Measurements from ENCODE around the gene PARD3.
"Not testable (repeated sequence)": the region's sequence is repeated elsewhere in the genome, so short reads cannot be mapped to it uniquely, and the experiment has no call there.

Gene PARD3

DNA sequence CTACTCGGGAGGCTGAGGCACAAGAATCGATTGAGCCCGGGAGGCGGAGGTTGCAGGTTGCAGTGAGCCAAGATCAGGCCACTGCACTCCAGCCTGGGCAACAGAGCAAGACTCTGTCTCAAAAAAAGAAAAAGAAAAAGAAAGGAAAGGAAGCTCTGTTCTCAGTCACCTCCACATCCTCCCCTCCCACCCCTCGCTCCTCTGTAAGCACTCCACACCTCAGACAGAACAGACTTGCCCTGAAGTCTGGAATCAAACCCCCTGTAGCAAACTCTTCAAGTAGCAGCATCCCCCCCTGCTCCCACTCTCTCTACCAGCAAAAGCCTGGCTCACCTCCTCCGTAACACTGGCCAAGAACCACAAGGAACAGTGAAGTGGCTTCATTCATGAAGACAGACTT is 66.7 kb downstream of the PARD3 start:
- CTCF ChIA-PET: no interaction called here
- H3K36me3 ChIP-seq (ENCODE audit: control insufficient read depth in 4 of 4, insufficient read depth in 4 of 4, low read length in 3 of 4): no peaks in the 10 kb centered on the region
- 96% methylated on average over 4 of the region's 6 CpGs for WGBS (ENCODE audit: insufficient coverage)

DNA sequence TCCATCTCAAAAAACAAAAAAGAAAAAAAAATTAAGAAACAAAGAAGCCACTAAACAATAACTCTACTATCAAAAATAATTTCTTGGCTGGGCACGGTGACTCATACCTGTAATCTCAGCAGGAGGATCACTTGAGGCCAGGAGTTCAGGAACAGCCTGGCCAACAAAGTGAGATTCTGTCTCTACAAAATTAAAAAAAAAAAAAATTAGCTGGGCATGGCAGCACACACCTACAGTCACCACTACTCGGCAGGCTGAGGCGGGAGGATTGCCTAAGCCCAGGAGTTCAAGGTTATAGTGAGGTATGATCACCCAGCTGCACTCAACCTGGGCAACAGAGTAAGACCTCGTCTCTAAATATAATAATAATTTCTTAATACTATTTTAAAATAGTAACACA is 69.0 kb downstream of the PARD3 start:
- WGBS (ENCODE audit: insufficient coverage): 100% methylated on average over 1 of the region's 4 CpGs
- Histone ChIP-seq H3K4me3 (ENCODE audit: control insufficient read depth in 1 of 7, extremely low read depth in 1 of 7, insufficient read depth in 4 of 7, low read depth in 2 of 7, low read length in 6 of 7) (no peak overlapping the region), H3K36me3 (ENCODE audit: control insufficient read depth in 4 of 4, insufficient read depth in 4 of 4, low read length in 3 of 4) (no peaks in the 10 kb centered on the region), H3K27ac (ENCODE audit: insufficient read depth in 1 of 2, low read depth in 1 of 2, low read length in 2 of 2, poor library complexity in 1 of 2, severe bottlenecking in 2 of 2) (no peak overlapping the region), H3K9me3 (ENCODE audit: control extremely low read depth in 1 of 5, control insufficient read depth in 4 of 5, insufficient read depth in 2 of 5, low read depth in 1 of 5, low read length in 4 of 5) (no peaks in the 10 kb centered on the region), H3K27me3 (replicated peaks in 2 of 5; ENCODE audit: control insufficient read depth in 4 of 5, insufficient read depth in 5 of 5, low read length in 4 of 5) (peaks cover 0 to 9% (median 6%) of the 10 kb centered on the region in 5 experiments), H3K4me1 (ENCODE audit: control extremely low read depth in 1 of 4, control insufficient read depth in 4 of 4, insufficient read depth in 4 of 4, low read length in 3 of 4) (no peaks in the 10 kb centered on the region)
- POLR2A ChIA-PET: interaction anchor here (0.6 kb wide), 1 partner anchor 84 kb away, joined by 6 read pairs; no protein-coding TSS in a partner anchor
- CTCF ChIA-PET: interaction anchor here (1.1 kb wide), 1 partner anchor 13 kb away, joined by 4 read pairs; no protein-coding TSS in a partner anchor
- no peak for DNase-seq

More for the DNA sequence above, 66.7 kb downstream of the PARD3 start:
- Histone ChIP-seq H3K4me1 (ENCODE audit: control extremely low read depth in 1 of 4, control insufficient read depth in 4 of 4, insufficient read depth in 4 of 4, low read length in 3 of 4) (no peaks in the 10 kb centered on the region), H3K4me3 (ENCODE audit: control insufficient read depth in 1 of 7, extremely low read depth in 1 of 7, insufficient read depth in 4 of 7, low read depth in 2 of 7, low read length in 6 of 7) (no peak overlapping the region), H3K27ac (ENCODE audit: insufficient read depth in 1 of 2, low read depth in 1 of 2, low read length in 2 of 2, poor library complexity in 1 of 2, severe bottlenecking in 2 of 2) (no peak overlapping the region), H3K9me3 (ENCODE audit: control extremely low read depth in 1 of 5, control insufficient read depth in 4 of 5, insufficient read depth in 2 of 5, low read depth in 1 of 5, low read length in 4 of 5) (no peaks in the 10 kb centered on the region), H3K27me3 (replicated peaks in 2 of 5; ENCODE audit: control insufficient read depth in 4 of 5, insufficient read depth in 5 of 5, low read length in 4 of 5) (peaks cover 0 to 7% (median 2%) of the 10 kb centered on the region in 5 experiments)
- no peak for DNase-seq
- POLR2A ChIA-PET: no interaction called here

DNA sequence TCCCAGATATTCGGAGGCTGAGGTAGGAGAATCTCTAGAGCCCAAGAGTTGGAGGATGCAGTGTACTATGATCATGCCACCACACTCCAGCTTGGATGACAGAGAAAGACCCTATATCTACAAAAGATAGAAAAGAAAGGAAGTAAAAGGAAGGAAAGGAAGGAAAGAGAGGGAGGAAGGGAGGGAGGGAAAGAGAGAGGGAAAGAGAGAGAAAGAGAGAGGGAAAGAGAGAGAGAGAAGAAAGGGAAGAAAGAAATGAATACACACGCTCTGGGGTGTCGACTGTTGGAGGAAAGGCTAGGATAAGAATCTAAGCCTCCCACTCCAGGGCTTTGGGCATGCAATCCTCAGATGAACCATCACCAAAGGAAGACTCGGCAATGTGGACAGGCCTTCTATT is 69.9 kb downstream of the PARD3 start:
- no peaks in the 10 kb centered on the region for H3K36me3 ChIP-seq (ENCODE audit: control insufficient read depth in 4 of 4, insufficient read depth in 4 of 4, low read length in 3 of 4)
- H3K4me1 ChIP-seq (ENCODE audit: control extremely low read depth in 1 of 4, control insufficient read depth in 4 of 4, insufficient read depth in 4 of 4, low read length in 3 of 4): no peaks in the 10 kb centered on the region
- CTCF ChIA-PET: no interaction called here
- peaks cover 0 to 11% (median 6%) of the 10 kb centered on the region in 5 experiments for H3K27me3 ChIP-seq (replicated peaks in 2 of 5; ENCODE audit: control insufficient read depth in 4 of 5, insufficient read depth in 5 of 5, low read length in 4 of 5)
- DNase-seq: no peak
- POLR2A ChIA-PET: no interaction called here
- WGBS (ENCODE audit: insufficient coverage): 98% methylated on average over 4 of the region's 4 CpGs
- H3K9me3 ChIP-seq (ENCODE audit: control extremely low read depth in 1 of 5, control insufficient read depth in 4 of 5, insufficient read depth in 2 of 5, low read depth in 1 of 5, low read length in 4 of 5): no peaks in the 10 kb centered on the region
- no peak overlapping the region for H3K27ac ChIP-seq (ENCODE audit: insufficient read depth in 1 of 2, low read depth in 1 of 2, low read length in 2 of 2, poor library complexity in 1 of 2, severe bottlenecking in 2 of 2)
- H3K4me3 ChIP-seq (ENCODE audit: control insufficient read depth in 1 of 7, extremely low read depth in 1 of 7, insufficient read depth in 4 of 7, low read depth in 2 of 7, low read length in 6 of 7): no peak overlapping the region

DNA sequence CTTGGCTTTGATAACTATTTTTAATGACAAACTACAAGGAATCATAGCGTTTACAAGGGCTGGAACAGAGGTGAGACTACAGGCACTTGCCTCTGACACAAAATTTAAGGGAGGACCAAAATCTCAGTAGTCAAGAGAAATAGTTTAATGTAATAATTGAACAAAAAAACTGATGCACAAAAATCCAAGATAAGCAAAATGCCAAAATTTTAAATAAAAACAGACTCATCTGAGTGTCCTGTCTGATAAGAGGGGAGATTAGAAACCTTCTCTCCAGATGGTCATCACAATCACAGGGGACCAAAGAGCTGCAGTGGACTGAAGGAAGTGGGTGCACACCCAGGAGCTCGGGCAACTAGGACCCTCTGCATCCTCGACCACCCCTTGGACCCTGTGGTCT is 70.5 kb downstream of the PARD3 start:
- ChIA-PET CTCF (no interaction called here), POLR2A (no interaction called here)
- Histone ChIP-seq H3K4me1 (ENCODE audit: control extremely low read depth in 1 of 4, control insufficient read depth in 4 of 4, insufficient read depth in 4 of 4, low read length in 3 of 4) (no peaks in the 10 kb centered on the region), H3K27me3 (replicated peaks in 2 of 5; ENCODE audit: control insufficient read depth in 4 of 5, insufficient read depth in 5 of 5, low read length in 4 of 5) (peaks cover 0 to 16% (median 12%) of the 10 kb centered on the region in 5 experiments), H3K4me3 (ENCODE audit: control insufficient read depth in 1 of 7, extremely low read depth in 1 of 7, insufficient read depth in 4 of 7, low read depth in 2 of 7, low read length in 6 of 7) (no peak overlapping the region), H3K27ac (ENCODE audit: insufficient read depth in 1 of 2, low read depth in 1 of 2, low read length in 2 of 2, poor library complexity in 1 of 2, severe bottlenecking in 2 of 2) (no peak overlapping the region), H3K36me3 (ENCODE audit: control insufficient read depth in 4 of 4, insufficient read depth in 4 of 4, low read length in 3 of 4) (no peaks in the 10 kb centered on the region), H3K9me3 (ENCODE audit: control extremely low read depth in 1 of 5, control insufficient read depth in 4 of 5, insufficient read depth in 2 of 5, low read depth in 1 of 5, low read length in 4 of 5) (no peaks in the 10 kb centered on the region)
- no peak for DNase-seq
- 100% methylated on average over 2 of the region's 3 CpGs for WGBS (ENCODE audit: insufficient coverage)

DNA sequence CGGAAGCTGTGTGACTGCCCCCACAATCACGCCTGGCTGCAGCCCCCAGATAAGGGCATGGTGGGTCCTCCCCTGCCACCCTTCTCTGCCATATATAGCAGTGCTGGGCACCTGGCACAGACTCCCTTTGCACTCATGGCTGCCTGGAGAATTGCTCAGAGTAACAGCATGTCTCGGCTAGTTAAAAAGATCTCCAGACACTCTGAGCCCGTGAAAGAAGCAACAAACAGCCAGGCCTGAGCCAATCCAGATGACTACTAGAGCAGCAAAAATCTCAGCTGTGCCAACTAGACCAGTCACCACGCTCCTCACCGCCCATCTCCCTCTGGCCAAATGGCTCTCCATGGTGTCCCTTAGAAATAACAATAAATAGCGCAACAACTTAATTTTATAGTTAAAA is 71.3 kb downstream of the PARD3 start:
- no peak for DNase-seq
- ChIA-PET CTCF (no interaction called here), POLR2A (no interaction called here)
- Histone ChIP-seq H3K9me3 (ENCODE audit: control extremely low read depth in 1 of 5, control insufficient read depth in 4 of 5, insufficient read depth in 2 of 5, low read depth in 1 of 5, low read length in 4 of 5) (no peaks in the 10 kb centered on the region), H3K4me1 (ENCODE audit: control extremely low read depth in 1 of 4, control insufficient read depth in 4 of 4, insufficient read depth in 4 of 4, low read length in 3 of 4) (no peaks in the 10 kb centered on the region), H3K36me3 (ENCODE audit: control insufficient read depth in 4 of 4, insufficient read depth in 4 of 4, low read length in 3 of 4) (no peaks in the 10 kb centered on the region), H3K27me3 (replicated peaks in 2 of 5; ENCODE audit: control insufficient read depth in 4 of 5, insufficient read depth in 5 of 5, low read length in 4 of 5) (peaks cover 0 to 18% (median 14%) of the 10 kb centered on the region in 5 experiments), H3K27ac (ENCODE audit: insufficient read depth in 1 of 2, low read depth in 1 of 2, low read length in 2 of 2, poor library complexity in 1 of 2, severe bottlenecking in 2 of 2) (no peak overlapping the region), H3K4me3 (ENCODE audit: control insufficient read depth in 1 of 7, extremely low read depth in 1 of 7, insufficient read depth in 4 of 7, low read depth in 2 of 7, low read length in 6 of 7) (no peak overlapping the region)
- 99% methylated on average over 7 of the region's 7 CpGs for WGBS (ENCODE audit: insufficient coverage)

DNA sequence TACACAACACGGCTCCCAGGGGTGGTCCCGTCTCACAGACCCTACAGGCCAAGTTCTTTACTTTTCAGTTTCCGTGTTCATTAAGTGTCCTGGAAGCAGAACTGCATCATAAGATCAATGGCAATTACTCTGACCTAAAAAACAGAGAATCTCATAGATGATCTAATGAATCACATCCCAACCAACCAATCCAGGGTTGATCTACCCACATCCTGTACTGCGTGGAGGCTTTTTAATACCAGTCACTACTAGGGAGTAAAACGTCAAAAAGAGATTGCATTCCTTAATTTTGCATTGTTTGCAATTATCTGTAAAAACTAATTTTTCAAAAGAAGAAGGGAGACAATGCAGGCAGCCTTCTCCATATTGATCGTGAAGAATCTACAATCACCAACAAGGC is 72.6 kb downstream of the PARD3 start:
- WGBS (ENCODE audit: insufficient coverage): 100% methylated on average over 3 of the region's 6 CpGs

DNA sequence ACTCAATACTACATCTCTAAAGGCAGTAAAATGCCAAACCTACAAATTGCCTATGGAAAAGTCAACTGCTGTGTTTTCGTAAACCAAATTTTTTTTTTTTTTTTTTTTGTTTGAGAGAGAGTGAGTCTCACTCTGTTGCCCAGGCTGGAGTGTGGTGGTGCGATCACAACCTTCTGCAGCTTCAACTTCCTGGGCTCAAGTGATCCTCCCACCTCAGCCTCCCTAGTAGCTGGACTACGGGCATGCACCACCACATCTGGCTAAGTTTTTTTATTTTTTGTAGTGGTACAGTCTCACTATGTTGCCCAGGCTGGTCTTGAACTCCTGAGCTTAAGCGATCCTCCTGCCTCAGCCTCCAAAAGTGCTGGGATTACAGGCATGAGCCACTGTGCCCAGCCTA is 74.0 kb downstream of the PARD3 start:
- H3K9me3 ChIP-seq (ENCODE audit: control extremely low read depth in 1 of 5, control insufficient read depth in 4 of 5, insufficient read depth in 2 of 5, low read depth in 1 of 5, low read length in 4 of 5); H3K36me3 ChIP-seq (ENCODE audit: control insufficient read depth in 4 of 4, insufficient read depth in 4 of 4, low read length in 3 of 4); DNase-seq; H3K4me1 ChIP-seq (ENCODE audit: control extremely low read depth in 1 of 4, control insufficient read depth in 4 of 4, insufficient read depth in 4 of 4, low read length in 3 of 4); POLR2A ChIA-PET; H3K27ac ChIP-seq (ENCODE audit: insufficient read depth in 1 of 2, low read depth in 1 of 2, low read length in 2 of 2, poor library complexity in 1 of 2, severe bottlenecking in 2 of 2); H3K4me3 ChIP-seq (ENCODE audit: control insufficient read depth in 1 of 7, extremely low read depth in 1 of 7, insufficient read depth in 4 of 7, low read depth in 2 of 7, low read length in 6 of 7): not testable (repeated sequence)
- CTCF ChIA-PET: interaction anchor here (5.3 kb wide), 1 partner anchor 16 kb away, joined by 27 read pairs; no protein-coding TSS in a partner anchor
- peaks cover 0 to 21% (median 14%) of the 10 kb centered on the region in 5 experiments for H3K27me3 ChIP-seq (replicated peaks in 2 of 5; ENCODE audit: control insufficient read depth in 4 of 5, insufficient read depth in 5 of 5, low read length in 4 of 5)
- WGBS (ENCODE audit: insufficient coverage): no CpG with 5 or more reads among the region's 4 CpGs

More for the DNA sequence above, 72.6 kb downstream of the PARD3 start:
- no peaks in the 10 kb centered on the region for H3K4me1 ChIP-seq (ENCODE audit: control extremely low read depth in 1 of 4, control insufficient read depth in 4 of 4, insufficient read depth in 4 of 4, low read length in 3 of 4)
- peaks cover 0 to 19% (median 12%) of the 10 kb centered on the region in 5 experiments for H3K27me3 ChIP-seq (replicated peaks in 2 of 5; ENCODE audit: control insufficient read depth in 4 of 5, insufficient read depth in 5 of 5, low read length in 4 of 5)
- H3K36me3 ChIP-seq (ENCODE audit: control insufficient read depth in 4 of 4, insufficient read depth in 4 of 4, low read length in 3 of 4): no peaks in the 10 kb centered on the region
- H3K9me3 ChIP-seq (ENCODE audit: control extremely low read depth in 1 of 5, control insufficient read depth in 4 of 5, insufficient read depth in 2 of 5, low read depth in 1 of 5, low read length in 4 of 5): no peaks in the 10 kb centered on the region
- ChIA-PET POLR2A (no interaction called here), CTCF (no interaction called here)
- DNase-seq: no peak
- H3K4me3 ChIP-seq (ENCODE audit: control insufficient read depth in 1 of 7, extremely low read depth in 1 of 7, insufficient read depth in 4 of 7, low read depth in 2 of 7, low read length in 6 of 7): no peak overlapping the region
- no peak overlapping the region for H3K27ac ChIP-seq (ENCODE audit: insufficient read depth in 1 of 2, low read depth in 1 of 2, low read length in 2 of 2, poor library complexity in 1 of 2, severe bottlenecking in 2 of 2)
